Thyroid gland (tissue), 4 donors: Measurements from ENCODE around the gene CERK.

Experiments used
- POLR2A ChIP-seq, 2 donors: fragments of 450-650 bp; IDR thresholded peaks; one replicate each; pipeline ENCODE4 v1.6.1; 2017; ENCODE audit warnings: antibody characterized with exemption in 2 of 2, mild to moderate bottlenecking in 2 of 2, moderate library complexity in 1 of 2
- TF ChIP-seq, protein P1 (sequence below), 6 experiments: fragments of 200-600 bp in 3 of 6; fragments of 450-650 bp in 3 of 6; sonication (generic) in 3 of 6; IDR thresholded peaks; one replicate each; pipeline ENCODE4 v1.5.1; 2016 to 2019; ENCODE audit warnings: antibody characterized with exemption in 6 of 6, mild to moderate bottlenecking in 2 of 6, inconsistent platforms in 1 of 6, moderate library complexity in 1 of 6

DNA sequence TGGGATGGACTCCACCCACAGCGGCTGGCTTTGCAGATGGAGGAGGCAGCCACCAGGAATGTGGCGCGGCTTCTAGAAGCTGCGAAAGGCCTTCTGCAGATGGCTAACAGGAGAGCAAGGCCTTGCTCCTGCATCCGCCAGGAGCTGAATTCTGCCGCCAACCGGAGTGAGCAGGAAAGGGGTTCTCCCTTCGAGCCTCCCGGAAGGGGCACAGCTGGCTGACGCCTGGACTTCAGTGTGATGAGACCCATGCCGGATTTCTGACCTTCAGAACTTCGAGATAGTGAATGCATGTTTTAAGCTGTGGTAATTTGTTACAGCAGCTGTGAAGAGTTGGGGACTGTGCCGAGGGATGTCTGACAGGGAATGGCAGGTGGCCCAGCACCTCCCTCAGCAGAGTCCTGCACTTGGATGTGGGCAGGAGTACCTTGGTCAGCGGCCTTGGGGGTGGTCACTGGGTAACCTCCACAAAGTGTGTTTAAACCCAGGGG, 32.1 kb upstream of the CERK start:
- TF ChIP-seq, protein P1, sequence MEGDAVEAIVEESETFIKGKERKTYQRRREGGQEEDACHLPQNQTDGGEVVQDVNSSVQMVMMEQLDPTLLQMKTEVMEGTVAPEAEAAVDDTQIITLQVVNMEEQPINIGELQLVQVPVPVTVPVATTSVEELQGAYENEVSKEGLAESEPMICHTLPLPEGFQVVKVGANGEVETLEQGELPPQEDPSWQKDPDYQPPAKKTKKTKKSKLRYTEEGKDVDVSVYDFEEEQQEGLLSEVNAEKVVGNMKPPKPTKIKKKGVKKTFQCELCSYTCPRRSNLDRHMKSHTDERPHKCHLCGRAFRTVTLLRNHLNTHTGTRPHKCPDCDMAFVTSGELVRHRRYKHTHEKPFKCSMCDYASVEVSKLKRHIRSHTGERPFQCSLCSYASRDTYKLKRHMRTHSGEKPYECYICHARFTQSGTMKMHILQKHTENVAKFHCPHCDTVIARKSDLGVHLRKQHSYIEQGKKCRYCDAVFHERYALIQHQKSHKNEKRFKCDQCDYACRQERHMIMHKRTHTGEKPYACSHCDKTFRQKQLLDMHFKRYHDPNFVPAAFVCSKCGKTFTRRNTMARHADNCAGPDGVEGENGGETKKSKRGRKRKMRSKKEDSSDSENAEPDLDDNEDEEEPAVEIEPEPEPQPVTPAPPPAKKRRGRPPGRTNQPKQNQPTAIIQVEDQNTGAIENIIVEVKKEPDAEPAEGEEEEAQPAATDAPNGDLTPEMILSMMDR (IDR thresholded peaks at IDR 0.05): no peak
- TF ChIP-seq POLR2A (IDR thresholded peaks at IDR 0.05): no peak
